Spleen (tissue), 7 donors: ENCODE data around the gene GCSAM.
A peak's percentile ranks its signal among the peaks of the same experiment; 100 is the strongest.

Experiments
- CTCF ChIP-seq, 11 experiments: fragments of 200-600 bp in 7 of 11; fragments of 450-650 bp in 4 of 11; sonication (generic) in 4 of 11; IDR thresholded peaks in 8 of 11; conservative IDR thresholded peaks in 3 of 11; 1 replicate in 7 of 11; 2 replicates in 4 of 11; pipeline versions ENCODE4 v1.4.0 to v1.8.0; 2016 to 2021; ENCODE audit warnings: antibody characterized with exemption in 11 of 11, inconsistent platforms in 4 of 11, mild to moderate bottlenecking in 1 of 11
- POLR2A ChIP-seq, 3 donors: fragments of 450-650 bp; IDR thresholded peaks; one replicate each; pipeline ENCODE4 v1.5.1; 2017; ENCODE audit warnings: antibody characterized with exemption in 3 of 3, mild to moderate bottlenecking in 1 of 3
- donor health status: DM: no; HTN: no; CAD: no; lungs with moderate emphysema.
- donor health status: DM: no; HTN: no; CAD: no.
- donor health status: DM: no; HTN: no; CAD: no.

GRCh38 chr3:112136959-112137693 is 4.1 kb upstream of the GCSAM start:
- peak in 10 of 11 experiments; percentile 13 to 50 (median 34) for TF ChIP-seq CTCF (IDR thresholded peaks at IDR 0.05 in 8 of 11, conservative IDR thresholded peaks at IDR 0.05 in 3 of 11)
- no peak for TF ChIP-seq POLR2A (IDR thresholded peaks at IDR 0.05)
